Adipocyte (in vitro differentiated cells): Measurements from ENCODE around the gene HSD3B2.

Experiments
- DNase-seq: peaks from one replicate; pipeline ENCODE4 v3.0.0-alpha.2; 2015; ENCODE audit warnings: low read depth
- H3K27me3 ChIP-seq: replicated peaks from 2 replicates; pipeline ENCODE4 v1.7.0; 2013; ENCODE audit warnings: mild to moderate bottlenecking, low read length, moderate library complexity; ENCODE audit not compliant: control insufficient read depth, insufficient read depth
- H3K36me3 ChIP-seq: 2 replicates; pipeline ENCODE4 v1.7.0; 2013; ENCODE audit warnings: low read length, mild to moderate bottlenecking, moderate library complexity; ENCODE audit not compliant: control insufficient read depth, insufficient read depth, severe bottlenecking
- H3K4me1 ChIP-seq: 2 replicates; pipeline ENCODE4 v1.7.0; 2013; ENCODE audit warnings: mild to moderate bottlenecking, low read length, moderate library complexity; ENCODE audit not compliant: control insufficient read depth, insufficient read depth
- H3K4me3 ChIP-seq: 2 replicates; pipeline ENCODE4 v1.7.0; 2013; ENCODE audit warnings: mild to moderate bottlenecking, low read length, moderate library complexity
- H3K9ac ChIP-seq: 2 replicates; pipeline ENCODE4 v1.7.0; 2013; ENCODE audit warnings: mild to moderate bottlenecking, low read length, moderate library complexity
- H3K9me3 ChIP-seq: 2 replicates; pipeline ENCODE4 v1.7.0; 2013; ENCODE audit warnings: mild to moderate bottlenecking, low read length, moderate library complexity; ENCODE audit not compliant: control insufficient read depth

Gene HSD3B2

GRCh38 chr1:119462964-119463363 is 48.0 kb downstream of the HSD3B2 start:
- peaks cover 20% of the 10 kb centered on the region for H3K27me3 ChIP-seq
- no peaks in the 10 kb centered on the region for H3K36me3 ChIP-seq
- H3K4me1 ChIP-seq, result peaks cover 5% of the 10 kb centered on the region
- DNase-seq, result no peak
- no peak overlapping the region for H3K4me3 ChIP-seq
- no peak overlapping the region for H3K9ac ChIP-seq
- peaks cover 5% of the 10 kb centered on the region for H3K9me3 ChIP-seq

DNA sequence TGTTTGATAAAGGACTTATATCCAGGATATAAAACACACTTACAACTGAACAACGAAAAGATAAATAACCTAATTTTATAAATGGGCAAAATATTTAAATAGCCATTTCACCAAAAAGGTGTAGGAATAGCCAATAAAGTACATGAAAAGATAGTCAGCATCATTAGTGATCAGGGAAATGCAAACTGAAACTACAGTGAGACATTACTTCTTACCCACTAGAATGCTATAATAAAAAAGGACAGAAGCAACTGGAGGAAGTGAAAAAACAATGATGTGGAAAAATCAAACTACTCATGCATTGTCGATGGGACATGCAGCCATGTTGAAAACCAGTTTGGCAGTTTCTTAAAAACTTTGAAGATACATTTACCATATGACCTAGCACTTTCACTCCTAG is 48.6 kb downstream of the HSD3B2 start:
- H3K27me3 ChIP-seq, result peaks cover 22% of the 10 kb centered on the region
- no peak overlapping the region for H3K4me3 ChIP-seq
- peaks cover 10% of the 10 kb centered on the region for H3K4me1 ChIP-seq
- peaks cover 5% of the 10 kb centered on the region for H3K9me3 ChIP-seq
- no peak for DNase-seq
- no peak overlapping the region for H3K9ac ChIP-seq
- no peaks in the 10 kb centered on the region for H3K36me3 ChIP-seq

DNA sequence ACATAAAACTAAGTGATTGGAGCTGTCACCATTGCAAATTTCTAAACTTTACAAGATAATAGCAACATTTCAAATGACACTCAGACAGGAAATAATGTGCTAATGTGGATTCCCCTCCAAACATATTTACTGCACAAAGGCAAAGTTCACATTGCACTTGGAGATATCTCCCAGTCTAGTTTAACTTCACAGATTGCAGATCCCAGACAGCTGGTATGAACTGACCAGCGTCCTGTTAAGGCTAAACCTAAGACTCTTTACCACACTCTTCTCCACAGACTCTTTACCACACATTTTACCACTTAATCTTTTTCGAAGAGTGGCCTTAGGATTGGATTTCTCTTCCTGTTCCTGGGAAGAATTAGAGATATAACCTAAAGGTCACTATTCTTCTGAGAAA is 51.5 kb downstream of the HSD3B2 start:
- no peak for DNase-seq
- no peak overlapping the region for H3K9ac ChIP-seq
- H3K27me3 ChIP-seq, result peaks cover 31% of the 10 kb centered on the region
- H3K4me1 ChIP-seq, result peaks cover 10% of the 10 kb centered on the region
- H3K9me3 ChIP-seq, result no peaks in the 10 kb centered on the region
- H3K36me3 ChIP-seq, result no peaks in the 10 kb centered on the region
- H3K4me3 ChIP-seq, result no peak overlapping the region

DNA sequence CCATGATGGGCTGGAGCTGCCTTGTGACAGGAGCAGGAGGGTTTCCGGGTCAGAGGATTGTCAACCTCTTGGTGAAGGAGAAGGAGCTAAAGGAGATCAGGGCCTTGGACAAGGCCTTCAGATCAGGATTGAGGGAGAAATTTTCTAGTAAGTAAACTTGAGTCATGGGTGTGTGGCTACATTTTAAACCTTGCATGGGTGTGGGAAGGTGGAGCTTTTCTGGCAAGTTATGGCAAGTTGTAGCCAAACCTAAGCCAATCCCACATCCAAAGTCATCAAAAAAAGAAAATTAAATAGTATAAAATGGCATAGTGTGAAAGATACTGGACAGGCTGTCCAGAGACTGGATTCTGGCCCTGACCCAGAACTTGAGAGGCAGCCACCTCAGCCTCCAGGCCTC is 52.3 kb downstream of the HSD3B2 start:
- peaks cover 35% of the 10 kb centered on the region for H3K27me3 ChIP-seq
- no peaks in the 10 kb centered on the region for H3K36me3 ChIP-seq
- H3K9me3 ChIP-seq, result no peaks in the 10 kb centered on the region
- DNase-seq, result no peak
- H3K9ac ChIP-seq, result no peak overlapping the region
- peaks cover 10% of the 10 kb centered on the region for H3K4me1 ChIP-seq
- no peak overlapping the region for H3K4me3 ChIP-seq

GRCh38 chr1:119467857-119468668 is 53.1 kb downstream of the HSD3B2 start:
- Histone ChIP-seq H3K4me3 (no peak overlapping the region), H3K36me3 (no peaks in the 10 kb centered on the region), H3K4me1 (peaks cover 10% of the 10 kb centered on the region), H3K27me3 (peaks cover 43% of the 10 kb centered on the region), H3K9ac (no peak overlapping the region), H3K9me3 (no peaks in the 10 kb centered on the region)
- no peak for DNase-seq

- peaks cover 10% of the 10 kb centered on the region for H3K4me1 ChIP-seq
Observed at GRCh38 chr1:119469741-119470140, 54.8 kb downstream of the HSD3B2 start.

DNA sequence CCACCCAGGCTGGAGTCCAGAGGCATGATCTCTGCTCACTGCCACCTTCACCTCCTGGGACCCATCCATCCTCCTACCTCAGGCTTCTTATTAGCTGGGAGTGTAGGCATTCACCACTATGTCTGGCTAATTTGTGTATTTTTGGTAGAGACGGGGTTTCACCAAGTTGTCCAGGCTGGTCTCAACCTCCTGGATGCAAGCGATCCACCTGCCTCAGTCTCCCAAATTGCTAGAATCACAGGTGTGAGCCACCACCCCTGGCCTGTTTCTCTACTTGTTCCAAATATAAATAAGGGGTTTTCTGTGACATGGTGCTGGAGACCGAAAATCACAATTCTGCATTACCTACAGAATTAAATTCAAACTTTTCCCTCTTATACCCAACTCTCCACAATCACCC is 55.4 kb downstream of the HSD3B2 start:
- peaks cover 58% of the 10 kb centered on the region for H3K27me3 ChIP-seq
- H3K4me1 ChIP-seq, result peaks cover 10% of the 10 kb centered on the region
- no peaks in the 10 kb centered on the region for H3K9me3 ChIP-seq
- H3K4me3 ChIP-seq, result no peak overlapping the region
- no peak for DNase-seq
- no peaks in the 10 kb centered on the region for H3K36me3 ChIP-seq
- H3K9ac ChIP-seq, result no peak overlapping the region

More at GRCh38 chr1:119469741-119470140, 54.8 kb downstream of the HSD3B2 start:
- H3K27me3 ChIP-seq, result peaks cover 52% of the 10 kb centered on the region
- no peak overlapping the region for H3K9ac ChIP-seq
- H3K4me3 ChIP-seq, result no peak overlapping the region
- no peak for DNase-seq
- no peaks in the 10 kb centered on the region for H3K9me3 ChIP-seq
- no peaks in the 10 kb centered on the region for H3K36me3 ChIP-seq

- Histone ChIP-seq H3K36me3 (no peaks in the 10 kb centered on the region), H3K27me3 (peaks cover 61% of the 10 kb centered on the region)
- no peak for DNase-seq
Observed at GRCh38 chr1:119470958-119471357, 56.0 kb downstream of the HSD3B2 start.

DNA sequence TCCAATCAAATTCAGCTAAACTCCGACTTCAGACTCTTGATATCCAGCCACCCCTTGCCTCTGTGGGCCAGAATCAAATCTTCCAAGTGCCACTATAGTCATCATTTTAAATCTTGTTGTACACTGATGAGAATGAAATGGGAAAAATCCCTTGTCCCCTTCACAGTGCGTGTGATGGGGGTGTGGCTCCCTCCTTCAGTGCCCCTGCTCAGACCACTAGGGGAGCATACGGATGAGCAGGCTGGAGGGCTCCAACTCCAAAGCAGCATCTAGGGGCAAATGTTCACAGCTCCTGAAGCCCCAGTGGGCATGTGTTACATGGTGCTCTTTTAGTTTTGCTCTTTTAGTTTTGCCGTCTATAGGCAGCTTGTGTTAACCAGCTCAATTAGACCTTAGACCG is 56.6 kb downstream of the HSD3B2 start:
- Histone ChIP-seq H3K9me3 (no peaks in the 10 kb centered on the region), H3K9ac (no peak overlapping the region), H3K36me3 (no peaks in the 10 kb centered on the region), H3K27me3 (peaks cover 58% of the 10 kb centered on the region), H3K4me1 (peaks cover 10% of the 10 kb centered on the region), H3K4me3 (no peak overlapping the region)
- DNase-seq, result no peak

More at GRCh38 chr1:119470958-119471357, 56.0 kb downstream of the HSD3B2 start:
- Histone ChIP-seq H3K4me3 (no peak overlapping the region), H3K9ac (no peak overlapping the region), H3K9me3 (no peaks in the 10 kb centered on the region), H3K4me1 (peaks cover 10% of the 10 kb centered on the region)

- Histone ChIP-seq H3K36me3 (no peaks in the 10 kb centered on the region), H3K4me3 (no peak overlapping the region), H3K9me3 (no peaks in the 10 kb centered on the region), H3K27me3 (peaks cover 53% of the 10 kb centered on the region), H3K4me1 (peaks cover 10% of the 10 kb centered on the region), H3K9ac (no peak overlapping the region)
- DNase-seq, result no peak
Observed at GRCh38 chr1:119472080-119472818, 57.3 kb downstream of the HSD3B2 start.
